CD4-positive, alpha-beta T cell treated with Interleukin-2 at 100 ng/mL for 4 hours (primary cell): ENCODE data around the gene NQO1.
"Not testable (repeated sequence)": the region's sequence is repeated elsewhere in the genome, so short reads cannot be mapped to it uniquely, and the experiment has no call there.

ENCODE experiments used
- DNase-seq: peaks from one replicate; pipeline ENCODE4 v3.0.0-alpha.2; 2020; ENCODE audit warnings: low spot score

NQO1 gene

GRCh38 chr16:69741951-69742904 lies 15.9 kb upstream of the NQO1 start:
- DNase-seq = no peak

- DNase-seq = no peak
These were observed 15.2 kb upstream of the NQO1 start for GRCh38 chr16:69741519-69741918.

- no peak for DNase-seq
These were observed 5.7 kb upstream of the NQO1 start for GRCh38 chr16:69732101-69732500.

GRCh38 chr16:69731280-69731679 lies 4.9 kb upstream of the NQO1 start:
- not testable (repeated sequence) for DNase-seq

- not testable (repeated sequence) for DNase-seq
These were observed 2.7 kb upstream of the NQO1 start for GRCh38 chr16:69729030-69729429.

GRCh38 chr16:69727916-69728270 lies 1.5 kb upstream of the NQO1 start:
- DNase-seq = no peak

GRCh38 chr16:69725480-69726312 lies 664 bp downstream of the NQO1 start:
- DNase-seq = no peak

GRCh38 chr16:69724981-69725479 lies 1.3 kb downstream of the NQO1 start:
- DNase-seq = no peak

- no peak for DNase-seq
These were observed 1.9 kb downstream of the NQO1 start for GRCh38 chr16:69724414-69724873.

- no peak for DNase-seq
These were observed 4.9 kb downstream of the NQO1 start for GRCh38 chr16:69721441-69721957.

- DNase-seq = no peak
These were observed 5.4 kb downstream of the NQO1 start for GRCh38 chr16:69720822-69721430.

- DNase-seq = no peak
These were observed 8.1 kb downstream of the NQO1 start for GRCh38 chr16:69718111-69718764.

- DNase-seq = no peak
These were observed 9.3 kb downstream of the NQO1 start for GRCh38 chr16:69717066-69717465.

- no peak for DNase-seq
These were observed 13.3 kb downstream of the NQO1 start for GRCh38 chr16:69712914-69713581.

- DNase-seq = no peak
These were observed 14.1 kb downstream of the NQO1 start for GRCh38 chr16:69712277-69712676.

- no peak for DNase-seq
These were observed 15.1 kb downstream of the NQO1 start for GRCh38 chr16:69711115-69711740.

GRCh38 chr16:69709456-69710084 lies 16.8 kb downstream of the NQO1 start:
- peak; percentile 69 for DNase-seq

GRCh38 chr16:69707920-69708683 lies 18.3 kb downstream of the NQO1 start:
- no peak for DNase-seq

GRCh38 chr16:69706975-69707340 lies 19.4 kb downstream of the NQO1 start:
- DNase-seq = no peak
